HepG2 (cell line): ENCODE results near the gene WTAP. TPM values are rescaled to one million over a fixed set of nuclear protein-coding genes. Genes with fewer than 3 reads are reported as not detected.
A peak's percentile ranks its signal among the peaks of the same experiment; 100 is the strongest.

ENCODE experiments used
- ATAC-seq: fragments of 200-7000 bp; cut with Tn5 transposase; 3 replicates; pipeline ENCODE4 v1.9.1; 2020; ENCODE audit warnings: mild to moderate bottlenecking, moderate library complexity
- BruUV-seq: library from RNA; stranded (reverse); fragments of 400-500 nt; replicated peaks from 2 replicates; lab custom pipeline; 2021; lab: Mats Ljungman, UMichigan
- CTCF ChIA-PET: fragments of 300-600 bp; formaldehyde crosslinking; extraction: SDS; loops from one replicate; lab custom pipeline; 2021; ENCODE audit warnings: low total read pairs, inconsistent platforms, low intra/inter-chr PET ratio; lab: Yijun Ruan, JAX
- POLR2A ChIA-PET: fragments of 350-600 bp; sonication (Branson Sonifier 250); formaldehyde crosslinking; loops from one replicate; lab custom pipeline; 2020; ENCODE audit warnings: antibody characterized with exemption, inconsistent platforms; lab: Yijun Ruan, JAX
- DNase-seq: peaks from one replicate; pipeline ENCODE4 v3.0.0-alpha.2; 2015; ENCODE audit warnings: low spot score
- FAIRE-seq: peaks from 3 replicates; lab custom pipeline; 2011; peaks lifted over from hg19 to GRCh38; lab: Jason Lieb, UNC
- H2AFZ ChIP-seq: one replicate; pipeline ENCODE4 v1.6.1; 2011; ENCODE audit warnings: low read length, inconsistent platforms
- H3K27ac ChIP-seq: fragments of 300-600 bp; 3 replicates; pipeline ENCODE4 v1.8.0; 2011; ENCODE audit warnings: mixed run types, mild to moderate bottlenecking, mixed read lengths, low read length, inconsistent platforms; ENCODE audit not compliant: insufficient read depth; ENCODE audit errors: extremely low read length
- H3K27me3 ChIP-seq, 2 experiments: fragments of 200-600 bp in 1 of 2; 2 replicates in 1 of 2; 3 replicates in 1 of 2; pipeline versions ENCODE4 v1.6.0 to v1.8.0; 2011; ENCODE audit warnings: low read length in 2 of 2, mild to moderate bottlenecking in 2 of 2, moderate library complexity in 2 of 2, inconsistent platforms in 1 of 2; ENCODE audit not compliant: insufficient read depth in 2 of 2, control insufficient read depth in 1 of 2
- H3K36me3 ChIP-seq, 2 experiments: fragments of 200-600 bp in 1 of 2; replicated peaks in 1 of 2; 2 replicates in 1 of 2; 3 replicates in 1 of 2; pipeline versions ENCODE4 v1.5.1 to v1.8.0; 2011; ENCODE audit warnings: low read length in 2 of 2, inconsistent platforms in 1 of 2; ENCODE audit not compliant: insufficient read depth in 2 of 2, control insufficient read depth in 1 of 2
- H3K4me1 ChIP-seq: 2 replicates; pipeline ENCODE4 v1.5.1; 2012; ENCODE audit warnings: low read length, inconsistent platforms; ENCODE audit not compliant: insufficient read depth
- H3K4me2 ChIP-seq: 2 replicates; pipeline ENCODE4 v1.6.0; 2011; ENCODE audit warnings: low read depth, low read length, inconsistent platforms
- H3K4me3 ChIP-seq, 3 experiments: fragments of 200-600 bp in 1 of 3; sonication (generic), shearing (Covaris generic) in 1 of 3; replicated peaks in 1 of 3; 2 replicates each; pipeline ENCODE4 v1.5.1; 2011 to 2016; ENCODE audit warnings: low read length in 3 of 3, inconsistent platforms in 2 of 3, low read depth in 2 of 3, mild to moderate bottlenecking in 2 of 3, control low read depth in 1 of 3, mixed read lengths in 1 of 3; ENCODE audit not compliant: insufficient read depth in 1 of 3
- H3K79me2 ChIP-seq: one replicate; pipeline ENCODE4 v1.6.1; 2011; ENCODE audit warnings: low read length, inconsistent platforms; ENCODE audit not compliant: insufficient read depth
- H3K9ac ChIP-seq: 2 replicates; pipeline ENCODE4 v1.6.0; 2011; ENCODE audit warnings: mild to moderate bottlenecking, low read depth, low read length, inconsistent platforms; ENCODE audit not compliant: insufficient read depth
- H3K9me3 ChIP-seq: 2 replicates; pipeline ENCODE4 v1.5.1; 2012; ENCODE audit warnings: mild to moderate bottlenecking, low read length
- H4K20me1 ChIP-seq: 2 replicates; pipeline ENCODE4 v1.6.0; 2011; ENCODE audit warnings: inconsistent platforms, mild to moderate bottlenecking, low read length, moderate library complexity; ENCODE audit not compliant: insufficient read depth
- ARNTL ChIP-seq: sonication (generic); formaldehyde crosslinking; IDR thresholded peaks from 2 replicates; pipeline ENCODE4 v1.4.0; 2020; ENCODE audit warnings: mild to moderate bottlenecking, missing genetic modification reagents
- BRD4 ChIP-seq: sonication (generic); formaldehyde crosslinking; IDR thresholded peaks from 2 replicates; pipeline ENCODE4 v1.4.0; 2020; ENCODE audit warnings: missing genetic modification reagents
- FOXO4 ChIP-seq: sonication (generic); formaldehyde crosslinking; conservative IDR thresholded peaks from 2 replicates; pipeline ENCODE4 v1.8.1; 2023; ENCODE audit warnings: missing genetic modification reagents
- HNF1B ChIP-seq: sonication (generic); formaldehyde crosslinking; IDR thresholded peaks from 2 replicates; pipeline ENCODE4 v1.5.1; 2020; ENCODE audit warnings: mild to moderate bottlenecking, moderate library complexity, missing genetic modification reagents
- TBP ChIP-seq: sonication (generic); formaldehyde crosslinking; IDR thresholded peaks from 2 replicates; pipeline ENCODE4 v1.5.0; 2020; ENCODE audit warnings: missing genetic modification reagents
- TP53 ChIP-seq: sonication (generic); formaldehyde crosslinking; conservative IDR thresholded peaks from 2 replicates; pipeline ENCODE4 v1.4.0; 2020; ENCODE audit warnings: missing genetic modification reagents
- ZBTB26 ChIP-seq: IDR thresholded peaks from 2 replicates; pipeline ENCODE4 v1.6.1; 2016; ENCODE audit warnings: missing compliant biosample characterization, missing genetic modification reagents, borderline replicate concordance
- ZC3H4 ChIP-seq: sonication (generic); formaldehyde crosslinking; IDR thresholded peaks from 2 replicates; pipeline ENCODE4 v1.4.0; 2020; ENCODE audit warnings: missing genetic modification reagents, borderline replicate concordance
- ZNF552 ChIP-seq: sonication (generic); formaldehyde crosslinking; IDR thresholded peaks from 2 replicates; pipeline ENCODE4 v1.9.0; 2022; ENCODE audit warnings: missing genetic modification reagents, mild to moderate bottlenecking, borderline replicate concordance
- ZNF781 ChIP-seq: sonication (generic); formaldehyde crosslinking; IDR thresholded peaks from 2 replicates; pipeline ENCODE4 v1.5.1; 2020; ENCODE audit warnings: borderline replicate concordance, mild to moderate bottlenecking, missing genetic modification reagents; ENCODE audit errors: not compliant biosample characterization
- WGBS: methylation state at CpG from one replicate; pipeline ENCODE4 v1.1.6; 2017; ENCODE audit warnings: low lambda C conversion rate; 5-methylcytosine and 5-hydroxymethylcytosine counted together
- in situ Hi-C: cut with HindIII; loops from 2 replicates; pipeline ENCODE4 v1.10.0; 2017; ENCODE audit warnings: low pct_unique_long_range_greater_than_20kb; ENCODE audit not compliant: extremely low pct_ligation_motif_present
- intact Hi-C: fragments of 100-400 bp; cut with micrococcal nuclease; formaldehyde crosslinking; loops from one replicate; pipeline ENCODE4 v1.10.0; 2022; ENCODE audit not compliant: unreplicated experiment
- polyA plus RNA-seq, 8 experiments: library from polyadenylated mRNA; depleted of rRNA in 3 of 8; stranded (reverse) in 7 of 8; unstranded in 1 of 8; fragments of >200 nt; fragmentation: Illumina TruSeq in 4 of 8; extraction: Trizol in 4 of 8; gene quantifications; 2 replicates each; pipeline versions ENCODE4 v1.2.1 to v1.2.3, GENCODE V29; 2011 to 2016; ENCODE audit warnings: low read depth in 4 of 8, missing spikeins in 1 of 8, mixed read lengths in 1 of 8; ENCODE audit not compliant: insufficient read depth in 1 of 8
- total RNA-seq, 5 experiments: library from RNA; depleted of rRNA; stranded (reverse); fragments of >200 nt; fragmentation: Illumina TruSeq; extraction: Trizol; gene quantifications; 2 replicates each; pipeline ENCODE4 v1.2.3, GENCODE V29; 2016; ENCODE audit warnings: low read depth in 1 of 5

WTAP gene
- total and polyA plus RNA-seq, 2 of the 13 experiments (the other 11 are each of a cell fraction or from before 2014, with no cell fraction given) = 31.6 to 167 TPM

- Histone ChIP-seq H3K27me3 (no peaks in the 10 kb centered on the region; a peak in 1 of 5 replicates), H3K9ac (peak overlapping the region; percentile 92), H3K4me1 (peaks cover 68% of the 10 kb centered on the region), H3K9me3 (no peaks in the 10 kb centered on the region), H2AFZ (no peak overlapping the region), H3K4me3 (peak overlapping the region; percentile 85 to 94 (median 91)), H3K36me3 (peaks cover 6 to 44% of the 10 kb centered on the region in 2 experiments; a peak in 4 of 5 replicates), H3K79me2 (peaks cover 89% of the 10 kb centered on the region), H3K27ac (peak overlapping the region; percentile 91), H4K20me1 (peaks cover 21% of the 10 kb centered on the region), H3K4me2 (peak overlapping the region; percentile 99)
- CTCF ChIA-PET = no interaction called here
- intact Hi-C loops (loop anchor here (2.0 kb wide), 1 partner anchor 61 kb away; the partner anchor contains the start of gene WTAP), in situ Hi-C loops (loop anchor here (5.0 kb wide), 1 partner anchor 61 kb away; the partner anchor contains the start of gene WTAP)
- TF ChIP-seq TBP (0 out of 2 replicates have a peak, but pooled peaks have one; percentile 20), ZBTB26 (CRISPR knock-in tag) (0 out of 2 replicates have a peak, but pooled peaks have one; percentile 8), BRD4 (CRISPR knock-in tag) (no peak), ARNTL (CRISPR knock-in tag) (0 out of 2 replicates have a peak, but pooled peaks have one; percentile 6), FOXO4 (CRISPR knock-in tag) (0 out of 2 replicates have a peak, but pooled peaks have one; percentile 15), ZNF781 (CRISPR knock-in tag) (peak; percentile 38), TP53 (0 out of 2 replicates have a peak, but pooled peaks have one; percentile 29), ZNF552 (CRISPR knock-in tag) (0 out of 2 replicates have a peak, but pooled peaks have one; percentile 1), HNF1B (CRISPR knock-in tag) (0 out of 2 replicates have a peak, but pooled peaks have one; percentile 3), ZC3H4 (CRISPR knock-in tag) (no peak)
- no peak for ATAC-seq
- POLR2A ChIA-PET = interaction anchor here (3.6 to 7.1 kb wide), 6 partner anchors 9 to 94 kb away, joined by 29 to 165 read pairs (median 78); partner anchors contain the start of genes ACAT2, PNLDC1, SOD2 and WTAP
- no peak for DNase-seq
- WGBS = 6% methylated on average over 15 of the region's 15 CpGs
- no TSS peak for BruUV-seq
- FAIRE-seq = no peak
Observed at GRCh38 chr6:159788276-159788675, 61.0 kb downstream of the WTAP start.
